GM12874 (cell line): Measurements from ENCODE around the gene MDFIC2.

ENCODE experiments used
- TF ChIP-seq, protein P1 (sequence below): IDR thresholded peaks from 2 replicates; pipeline ENCODE4 v1.5.1; 2011; ENCODE audit warnings: low read depth, mild to moderate bottlenecking, control low read depth, low read length, moderate library complexity; ENCODE audit not compliant: insufficient read depth

Gene MDFIC2

DNA sequence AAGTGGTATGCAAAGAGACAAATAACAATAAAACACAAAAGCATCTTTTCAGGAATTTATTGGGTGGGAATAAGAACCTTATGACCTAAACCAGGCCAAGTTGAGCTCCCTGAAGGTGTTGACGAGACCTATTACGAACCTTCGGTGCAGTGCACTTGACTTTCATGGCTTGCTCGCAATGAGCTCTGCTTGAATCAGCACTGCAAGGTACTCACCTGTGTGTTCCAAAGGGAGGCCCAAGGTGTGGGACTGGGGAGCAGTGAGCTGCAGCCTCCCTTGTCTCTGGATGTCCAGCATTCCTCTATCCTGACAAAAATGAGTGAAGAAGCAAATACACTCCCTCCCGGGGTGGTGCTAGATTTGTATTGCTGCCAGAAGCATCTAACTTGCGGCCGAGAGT lies at the start of gene MDFIC2:
Gene MDFIC2 (minus strand): TSS at position 303 of the 400 bp plus-strand sequence. CDS start 665 bp downstream, outside the sequence.
- TF ChIP-seq, protein P1, sequence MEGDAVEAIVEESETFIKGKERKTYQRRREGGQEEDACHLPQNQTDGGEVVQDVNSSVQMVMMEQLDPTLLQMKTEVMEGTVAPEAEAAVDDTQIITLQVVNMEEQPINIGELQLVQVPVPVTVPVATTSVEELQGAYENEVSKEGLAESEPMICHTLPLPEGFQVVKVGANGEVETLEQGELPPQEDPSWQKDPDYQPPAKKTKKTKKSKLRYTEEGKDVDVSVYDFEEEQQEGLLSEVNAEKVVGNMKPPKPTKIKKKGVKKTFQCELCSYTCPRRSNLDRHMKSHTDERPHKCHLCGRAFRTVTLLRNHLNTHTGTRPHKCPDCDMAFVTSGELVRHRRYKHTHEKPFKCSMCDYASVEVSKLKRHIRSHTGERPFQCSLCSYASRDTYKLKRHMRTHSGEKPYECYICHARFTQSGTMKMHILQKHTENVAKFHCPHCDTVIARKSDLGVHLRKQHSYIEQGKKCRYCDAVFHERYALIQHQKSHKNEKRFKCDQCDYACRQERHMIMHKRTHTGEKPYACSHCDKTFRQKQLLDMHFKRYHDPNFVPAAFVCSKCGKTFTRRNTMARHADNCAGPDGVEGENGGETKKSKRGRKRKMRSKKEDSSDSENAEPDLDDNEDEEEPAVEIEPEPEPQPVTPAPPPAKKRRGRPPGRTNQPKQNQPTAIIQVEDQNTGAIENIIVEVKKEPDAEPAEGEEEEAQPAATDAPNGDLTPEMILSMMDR: no peak

DNA sequence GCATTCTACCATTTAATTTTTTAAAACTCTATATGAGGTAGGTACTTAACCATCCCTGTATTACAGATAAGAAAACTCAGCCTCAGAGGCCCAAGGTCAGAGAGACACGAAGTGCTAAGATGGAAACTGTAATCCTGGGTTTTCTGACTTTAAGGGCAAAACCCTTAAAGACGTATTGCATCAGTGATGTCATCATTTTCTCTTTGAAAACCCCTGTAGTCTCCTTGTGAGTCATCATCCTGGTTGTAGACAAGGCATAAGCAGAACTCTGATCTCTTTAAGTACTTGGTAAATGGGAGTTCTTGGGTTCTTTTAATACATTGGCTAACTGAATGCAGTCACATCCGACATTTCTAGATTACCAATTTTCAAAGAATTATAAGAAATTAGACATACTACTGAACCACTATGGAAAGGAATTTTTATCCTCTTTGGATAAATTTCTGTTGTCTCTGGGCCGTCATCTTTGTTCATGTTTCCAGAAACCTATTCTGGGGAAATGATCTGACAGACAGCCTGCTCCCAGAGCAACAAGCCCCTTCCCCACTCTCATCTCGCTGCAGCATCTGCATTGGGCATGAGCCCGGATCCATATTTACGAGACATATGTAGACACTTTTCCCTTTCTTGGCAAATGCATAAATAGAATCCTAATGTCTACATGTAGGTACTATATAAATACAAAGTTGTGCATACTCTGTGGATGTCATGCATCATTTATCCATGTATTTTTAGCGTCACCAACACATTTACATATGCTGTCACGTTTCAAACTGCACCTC lies 48.7 kb upstream of the MDFIC2 start:
- TF ChIP-seq, protein P1: no peak

DNA sequence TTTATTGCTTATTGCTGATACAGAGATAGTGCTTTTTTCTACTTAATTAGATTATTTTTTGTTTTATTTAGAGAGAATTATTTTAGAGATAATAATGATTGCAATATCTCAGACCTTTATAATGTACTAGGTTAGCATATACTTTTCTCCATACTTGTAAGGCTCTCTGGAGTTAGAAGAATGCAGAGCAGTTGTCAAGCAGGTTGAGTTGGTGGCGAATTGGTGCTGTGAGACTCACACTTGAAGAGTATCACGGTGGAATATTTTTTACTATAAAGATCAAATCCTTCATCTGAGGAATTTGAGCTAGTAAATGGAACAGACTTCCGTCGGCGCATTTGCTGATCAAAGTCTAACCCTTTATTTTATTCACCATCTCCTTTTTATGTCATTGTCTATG lies 47.3 kb upstream of the MDFIC2 start:
- TF ChIP-seq, protein P1: no peak

DNA sequence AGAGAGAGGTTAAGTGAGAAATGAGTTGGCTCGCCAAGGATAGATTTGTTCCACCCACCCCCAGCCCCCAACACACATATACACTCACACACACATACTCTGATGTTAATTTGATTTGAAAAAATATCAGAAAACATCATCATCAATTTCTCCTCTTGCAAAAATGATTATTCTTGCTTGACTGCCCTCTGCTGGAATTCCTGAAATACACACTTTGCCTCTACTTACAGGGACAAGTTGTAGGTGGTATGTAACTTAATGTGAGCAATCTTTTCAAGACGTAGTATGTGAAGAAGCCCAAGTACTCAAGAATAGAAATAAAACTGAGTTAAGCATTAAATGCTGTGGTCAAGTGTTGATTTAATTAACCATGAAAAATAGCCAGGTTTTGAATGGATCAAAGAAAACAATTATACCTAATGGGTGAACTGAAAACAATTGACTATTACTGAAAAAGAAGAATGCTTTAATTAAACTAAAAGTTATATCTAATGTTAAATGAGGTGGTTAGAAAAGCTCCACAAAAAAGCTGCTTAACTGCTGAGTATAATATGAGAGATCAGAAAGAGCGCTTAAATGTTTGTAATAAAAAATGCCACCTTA lies 46.6 kb upstream of the MDFIC2 start:
- TF ChIP-seq, protein P1: peak; percentile 39; the same call in 1 of the 2 replicates

DNA sequence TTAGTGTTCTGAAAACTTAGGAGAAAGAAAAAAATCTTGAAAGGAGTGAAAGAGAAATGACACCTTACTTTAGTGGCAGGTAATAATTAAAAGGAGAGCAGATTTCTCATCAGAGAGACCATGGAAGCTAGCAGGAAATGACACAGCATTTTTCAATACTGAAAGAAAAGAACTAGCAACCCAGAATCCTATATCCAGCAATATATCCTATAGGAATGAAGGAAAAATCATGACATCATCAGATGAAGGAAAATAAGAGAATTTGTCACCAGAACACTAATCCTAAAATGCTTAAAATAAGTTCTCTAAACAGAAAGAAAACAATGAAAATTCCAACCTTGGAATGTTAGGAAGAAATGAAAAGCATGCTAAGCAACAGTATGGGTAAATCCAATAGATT lies 39.8 kb upstream of the MDFIC2 start:
- TF ChIP-seq, protein P1: no peak

DNA sequence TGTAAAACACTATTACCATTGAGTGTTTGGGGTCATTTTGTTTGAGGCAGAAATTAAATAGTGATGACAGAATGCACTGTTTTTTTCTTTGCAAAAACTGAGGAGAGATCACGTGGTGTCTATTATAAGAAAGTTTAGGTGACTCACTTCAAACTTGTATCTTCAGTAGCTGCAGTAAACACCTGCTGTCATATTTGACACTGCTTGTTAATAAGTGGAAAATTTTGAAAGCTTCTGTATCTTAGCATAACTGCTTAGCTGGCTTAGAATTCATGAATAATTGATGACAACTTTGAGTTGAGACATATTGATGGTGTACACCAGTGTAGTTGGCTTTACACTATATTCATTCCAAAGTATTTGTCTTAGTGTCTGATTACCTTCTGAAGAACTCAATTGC lies 29.7 kb upstream of the MDFIC2 start:
- TF ChIP-seq, protein P1: no peak

DNA sequence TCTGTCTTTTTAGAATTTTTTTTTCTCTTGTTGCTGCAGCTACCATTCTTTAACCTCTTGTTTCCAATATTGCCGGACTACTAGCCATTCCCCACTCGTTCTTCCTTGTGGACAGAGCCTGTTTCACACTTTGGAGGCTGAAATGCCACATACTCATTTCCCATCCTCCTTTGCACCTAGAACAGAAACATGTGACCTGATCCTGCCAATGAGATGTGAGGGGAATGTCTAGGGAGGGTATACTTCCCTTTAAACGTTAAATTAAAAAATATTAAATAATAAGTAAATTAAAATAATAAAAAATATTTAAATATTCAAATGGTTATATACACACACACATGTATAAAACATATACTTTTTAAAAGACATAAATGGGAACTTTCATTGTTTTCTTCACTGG lies 20.6 kb upstream of the MDFIC2 start:
- TF ChIP-seq, protein P1: no peak
